Measurements from ENCODE around the gene SPTLC2. TPM values are rescaled to one million over a fixed set of nuclear protein-coding genes. Genes with fewer than 3 reads are reported as not detected.
A peak's percentile ranks its signal among the peaks of the same experiment; 100 is the strongest.

SPTLC2 gene
- total RNA-seq, 1 experiment from 2014 or later: 32.6 TPM

DNA sequence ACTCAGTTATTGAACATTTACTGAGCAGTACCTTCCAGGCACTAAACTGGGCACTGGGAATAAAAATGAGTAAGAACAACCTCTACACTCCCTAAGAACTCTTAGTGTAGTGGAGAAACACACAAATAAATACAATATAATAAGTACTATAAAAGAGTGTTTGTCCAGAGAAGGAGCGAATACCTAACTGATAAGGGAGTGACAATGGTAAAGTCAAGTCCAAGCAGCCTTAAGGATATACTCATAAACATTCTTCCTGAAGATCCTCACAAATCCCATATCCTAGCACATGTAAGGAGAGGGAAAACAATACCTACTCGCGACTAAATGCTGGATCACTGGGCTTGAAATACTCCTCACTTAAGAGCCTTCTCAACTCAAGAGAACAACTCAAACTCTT lies 32.8 kb downstream of the SPTLC2 start:
- peaks cover 8% of the 10 kb centered on the region for H3K79me1 ChIP-seq (ENCODE audit: insufficient read depth, low read depth, low read length, poor library complexity, severe bottlenecking)
- TF ChIP-seq, protein P1, sequence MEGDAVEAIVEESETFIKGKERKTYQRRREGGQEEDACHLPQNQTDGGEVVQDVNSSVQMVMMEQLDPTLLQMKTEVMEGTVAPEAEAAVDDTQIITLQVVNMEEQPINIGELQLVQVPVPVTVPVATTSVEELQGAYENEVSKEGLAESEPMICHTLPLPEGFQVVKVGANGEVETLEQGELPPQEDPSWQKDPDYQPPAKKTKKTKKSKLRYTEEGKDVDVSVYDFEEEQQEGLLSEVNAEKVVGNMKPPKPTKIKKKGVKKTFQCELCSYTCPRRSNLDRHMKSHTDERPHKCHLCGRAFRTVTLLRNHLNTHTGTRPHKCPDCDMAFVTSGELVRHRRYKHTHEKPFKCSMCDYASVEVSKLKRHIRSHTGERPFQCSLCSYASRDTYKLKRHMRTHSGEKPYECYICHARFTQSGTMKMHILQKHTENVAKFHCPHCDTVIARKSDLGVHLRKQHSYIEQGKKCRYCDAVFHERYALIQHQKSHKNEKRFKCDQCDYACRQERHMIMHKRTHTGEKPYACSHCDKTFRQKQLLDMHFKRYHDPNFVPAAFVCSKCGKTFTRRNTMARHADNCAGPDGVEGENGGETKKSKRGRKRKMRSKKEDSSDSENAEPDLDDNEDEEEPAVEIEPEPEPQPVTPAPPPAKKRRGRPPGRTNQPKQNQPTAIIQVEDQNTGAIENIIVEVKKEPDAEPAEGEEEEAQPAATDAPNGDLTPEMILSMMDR (conservative IDR thresholded peaks at IDR 0.05): no peak
- H3K23me2 ChIP-seq (ENCODE audit: insufficient read length, low read depth, low read length, poor library complexity, severe bottlenecking): no peaks in the 10 kb centered on the region
- H3K14ac ChIP-seq (ENCODE audit: insufficient read depth, low read length): no peak overlapping the region
- no peak overlapping the region for H4K8ac ChIP-seq (replicated peaks; ENCODE audit: insufficient read length, low read depth, low read length)
- H2AFZ ChIP-seq (ENCODE audit: low read length): no peak overlapping the region
- H3K4me1 Mint-ChIP-seq: peaks cover 5 to 10% of the 10 kb centered on the region in 2 experiments
- H3K27ac Mint-ChIP-seq: peak overlapping the region in 1 of 3 experiments; percentile 66; a peak in 1 of 7 replicates
- no peak overlapping the region for H2BK15ac ChIP-seq (ENCODE audit: low read depth, low read length)
- H4K5ac ChIP-seq (ENCODE audit: insufficient read length, low read depth, low read length): no peak overlapping the region
- H3K9ac ChIP-seq (ENCODE audit: extremely low read depth, insufficient read length, low read length): no peak overlapping the region
- H3K79me2 ChIP-seq (ENCODE audit: insufficient read depth, low read length): no peaks in the 10 kb centered on the region; the same call in 1 of the 2 replicates
- H2AK5ac ChIP-seq (ENCODE audit: insufficient read length, low read length): no peak overlapping the region
- H3K4me3 Mint-ChIP-seq: no peak overlapping the region
- H2BK5ac ChIP-seq (ENCODE audit: insufficient read length, low read length): no peak overlapping the region
- H3T11ph ChIP-seq (ENCODE audit: low read length): no peak overlapping the region
- H3K36me3 Mint-ChIP-seq (ENCODE audit: insufficient read depth in 1 of 3, low read depth in 3 of 3): peaks cover 0 to 1% (median 0%) of the 10 kb centered on the region in 3 experiments; a peak in 3 of 7 replicates
- no peaks in the 10 kb centered on the region for H4K20me1 ChIP-seq (ENCODE audit: control insufficient read depth, insufficient read depth, insufficient read length)
- H3K27ac ChIP-seq (ENCODE audit: insufficient read length, low read depth, low read length): no peak overlapping the region
- no peaks in the 10 kb centered on the region for H3K27me3 Mint-ChIP-seq (ENCODE audit: low read depth)
- no peaks in the 10 kb centered on the region for H3K27me3 ChIP-seq (ENCODE audit: insufficient read depth, low read length)
- H3K23ac ChIP-seq (ENCODE audit: insufficient read length, low read depth, low read length): no peak overlapping the region
- no CpG with 5 or more reads among the region's 3 CpGs for WGBS (ENCODE audit: extremely low coverage, insufficient read length, low lambda C conversion rate)
- H3K18ac ChIP-seq (ENCODE audit: insufficient read length, low read depth, low read length): no peak overlapping the region
- no peak overlapping the region for H2BK120ac ChIP-seq (ENCODE audit: low read depth, low read length, poor library complexity, severe bottlenecking)
- H4K91ac ChIP-seq (ENCODE audit: insufficient read length, low read depth, low read length): no peak overlapping the region
- no peaks in the 10 kb centered on the region for H3K9me3 ChIP-seq (ENCODE audit: control insufficient read depth, low read depth, low read length)
- no peaks in the 10 kb centered on the region for H3K9me3 Mint-ChIP-seq
- no peak overlapping the region for H3K4ac ChIP-seq (ENCODE audit: low read depth, low read length)
- DNase-seq: no peak
- no peak overlapping the region for H3K56ac ChIP-seq (ENCODE audit: insufficient read length, low read depth, low read length)
- no peak overlapping the region for H2BK12ac ChIP-seq (ENCODE audit: insufficient read length, low read depth, low read length)
- H3K4me2 ChIP-seq (ENCODE audit: insufficient read depth, insufficient read length, low read length): no peak overlapping the region
- H3K4me1 ChIP-seq (ENCODE audit: insufficient read depth, low read length): no peaks in the 10 kb centered on the region
- H2BK20ac ChIP-seq (ENCODE audit: low read depth, low read length, poor library complexity, severe bottlenecking): no peak overlapping the region
